ENCODE results near the gene PIP4P1.

Gene PIP4P1

GRCh38 chr14:20460458-20461224 lies 593 bp downstream of the PIP4P1 start:
- TF ChIP-seq ESRRG (CRISPR knock-in tag; IDR thresholded peaks at IDR 0.05) (no peak), TOX (CRISPR knock-in tag; IDR thresholded peaks at IDR 0.05; ENCODE audit: borderline replicate concordance) (no peak), ISL1 (CRISPR knock-in tag; IDR thresholded peaks at IDR 0.05) (no peak), PPARA (CRISPR knock-in tag; IDR thresholded peaks at IDR 0.05; ENCODE audit: borderline replicate concordance) (no peak)
- ATAC-seq: no peak; the same call in 2 of the 3 replicates

GRCh38 chr14:20458031-20458789 lies 3.0 kb downstream of the PIP4P1 start:
- no peak for TF ChIP-seq ZFP30 (CRISPR knock-in tag; IDR thresholded peaks at IDR 0.05)
- TF ChIP-seq RARB (CRISPR knock-in tag; IDR thresholded peaks at IDR 0.05): no peak
- no peak for TF ChIP-seq ZC3H10 (CRISPR knock-in tag; IDR thresholded peaks at IDR 0.05)
- no peak for TF ChIP-seq GLIS3 (CRISPR knock-in tag; IDR thresholded peaks at IDR 0.05)
- TF ChIP-seq ZNF8 (CRISPR knock-in tag; IDR thresholded peaks at IDR 0.05): no peak
- TF ChIP-seq, protein P1, sequence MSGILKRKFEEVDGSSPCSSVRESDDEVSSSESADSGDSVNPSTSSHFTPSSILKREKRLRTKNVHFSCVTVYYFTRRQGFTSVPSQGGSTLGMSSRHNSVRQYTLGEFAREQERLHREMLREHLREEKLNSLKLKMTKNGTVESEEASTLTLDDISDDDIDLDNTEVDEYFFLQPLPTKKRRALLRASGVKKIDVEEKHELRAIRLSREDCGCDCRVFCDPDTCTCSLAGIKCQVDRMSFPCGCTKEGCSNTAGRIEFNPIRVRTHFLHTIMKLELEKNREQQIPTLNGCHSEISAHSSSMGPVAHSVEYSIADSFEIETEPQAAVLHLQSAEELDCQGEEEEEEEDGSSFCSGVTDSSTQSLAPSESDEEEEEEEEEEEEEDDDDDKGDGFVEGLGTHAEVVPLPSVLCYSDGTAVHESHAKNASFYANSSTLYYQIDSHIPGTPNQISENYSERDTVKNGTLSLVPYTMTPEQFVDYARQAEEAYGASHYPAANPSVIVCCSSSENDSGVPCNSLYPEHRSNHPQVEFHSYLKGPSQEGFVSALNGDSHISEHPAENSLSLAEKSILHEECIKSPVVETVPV (CRISPR knock-in tag; IDR thresholded peaks at IDR 0.05): no peak
- TF ChIP-seq CSDC2 (CRISPR knock-in tag; IDR thresholded peaks at IDR 0.05): no peak
- TF ChIP-seq BACH2 (CRISPR knock-in tag; IDR thresholded peaks at IDR 0.05; ENCODE audit: borderline replicate concordance): no peak
- ATAC-seq: no peak

DNA sequence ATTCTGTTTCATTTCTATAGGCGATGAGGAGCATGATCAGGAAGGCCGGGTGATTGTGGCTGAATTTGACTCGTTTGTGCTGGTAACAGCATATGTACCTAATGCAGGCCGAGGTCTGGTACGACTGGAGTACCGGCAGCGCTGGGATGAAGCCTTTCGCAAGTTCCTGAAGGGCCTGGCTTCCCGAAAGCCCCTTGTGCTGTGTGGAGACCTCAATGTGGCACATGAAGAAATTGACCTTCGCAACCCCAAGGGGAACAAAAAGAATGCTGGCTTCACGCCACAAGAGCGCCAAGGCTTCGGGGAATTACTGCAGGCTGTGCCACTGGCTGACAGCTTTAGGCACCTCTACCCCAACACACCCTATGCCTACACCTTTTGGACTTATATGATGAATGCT lies 4.3 kb downstream of the PIP4P1 start:
- TF ChIP-seq RARB (CRISPR knock-in tag; IDR thresholded peaks at IDR 0.05) (no peak), SNAI2 (CRISPR knock-in tag; IDR thresholded peaks at IDR 0.05) (no peak), CREB5 (CRISPR knock-in tag; IDR thresholded peaks at IDR 0.05; ENCODE audit: low read depth) (no peak), ZNF8 (CRISPR knock-in tag; IDR thresholded peaks at IDR 0.05) (no peak), ZFP3 (CRISPR knock-in tag; IDR thresholded peaks at IDR 0.05) (no peak), PPARA (CRISPR knock-in tag; IDR thresholded peaks at IDR 0.05; ENCODE audit: borderline replicate concordance) (no peak), ESRRG (CRISPR knock-in tag; IDR thresholded peaks at IDR 0.05) (no peak), OSR1 (CRISPR knock-in tag; IDR thresholded peaks at IDR 0.05) (no peak), CSDC2 (CRISPR knock-in tag; IDR thresholded peaks at IDR 0.05) (no peak), ZNF70 (CRISPR knock-in tag; IDR thresholded peaks at IDR 0.05) (no peak), ZC3H10 (CRISPR knock-in tag; IDR thresholded peaks at IDR 0.05) (no peak), TOX (CRISPR knock-in tag; IDR thresholded peaks at IDR 0.05; ENCODE audit: borderline replicate concordance) (no peak), ZNF565 (CRISPR knock-in tag; conservative IDR thresholded peaks at IDR 0.05; ENCODE audit: low read depth) (no peak), TSHZ2 (CRISPR knock-in tag; IDR thresholded peaks at IDR 0.05) (no peak), TCF4 (CRISPR knock-in tag; IDR thresholded peaks at IDR 0.05; ENCODE audit: borderline replicate concordance) (no peak), BACH2 (CRISPR knock-in tag; IDR thresholded peaks at IDR 0.05; ENCODE audit: borderline replicate concordance) (no peak), ISL1 (CRISPR knock-in tag; IDR thresholded peaks at IDR 0.05) (no peak)
- TF ChIP-seq, protein P1 (CRISPR knock-in tag; IDR thresholded peaks at IDR 0.05): no peak
- TF ChIP-seq, protein P2, sequence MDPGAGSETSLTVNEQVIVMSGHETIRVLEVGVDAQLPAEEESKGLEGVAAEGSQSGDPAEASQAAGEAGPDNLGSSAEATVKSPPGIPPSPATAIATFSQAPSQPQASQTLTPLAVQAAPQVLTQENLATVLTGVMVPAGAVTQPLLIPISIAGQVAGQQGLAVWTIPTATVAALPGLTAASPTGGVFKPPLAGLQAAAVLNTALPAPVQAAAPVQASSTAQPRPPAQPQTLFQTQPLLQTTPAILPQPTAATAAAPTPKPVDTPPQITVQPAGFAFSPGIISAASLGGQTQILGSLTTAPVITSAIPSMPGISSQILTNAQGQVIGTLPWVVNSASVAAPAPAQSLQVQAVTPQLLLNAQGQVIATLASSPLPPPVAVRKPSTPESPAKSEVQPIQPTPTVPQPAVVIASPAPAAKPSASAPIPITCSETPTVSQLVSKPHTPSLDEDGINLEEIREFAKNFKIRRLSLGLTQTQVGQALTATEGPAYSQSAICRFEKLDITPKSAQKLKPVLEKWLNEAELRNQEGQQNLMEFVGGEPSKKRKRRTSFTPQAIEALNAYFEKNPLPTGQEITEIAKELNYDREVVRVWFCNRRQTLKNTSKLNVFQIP (CRISPR knock-in tag; IDR thresholded peaks at IDR 0.05; ENCODE audit: borderline replicate concordance, low read depth): no peak
- ATAC-seq: no peak

Data from SK-N-SH treated with all-trans-retinoic acid at 6 μM for 48 hours (cell line).